HG02943 (cell line): ENCODE results near the gene TRPT1.

Experiments used
- ATAC-seq: cut with Tn5 transposase; IDR thresholded peaks from one replicate; pipeline ENCODE4 v1.9.1; 2021; ENCODE audit warnings: mild to moderate bottlenecking, low read depth, moderate library complexity; ENCODE audit not compliant: unreplicated experiment

TRPT1 gene

GRCh38 chr11:64231546-64231945 lies 5.6 kb upstream of the TRPT1 start:
- ATAC-seq: no peak

- ATAC-seq: no peak
Observed at GRCh38 chr11:64230985-64231365, 5.0 kb upstream of the TRPT1 start.

DNA sequence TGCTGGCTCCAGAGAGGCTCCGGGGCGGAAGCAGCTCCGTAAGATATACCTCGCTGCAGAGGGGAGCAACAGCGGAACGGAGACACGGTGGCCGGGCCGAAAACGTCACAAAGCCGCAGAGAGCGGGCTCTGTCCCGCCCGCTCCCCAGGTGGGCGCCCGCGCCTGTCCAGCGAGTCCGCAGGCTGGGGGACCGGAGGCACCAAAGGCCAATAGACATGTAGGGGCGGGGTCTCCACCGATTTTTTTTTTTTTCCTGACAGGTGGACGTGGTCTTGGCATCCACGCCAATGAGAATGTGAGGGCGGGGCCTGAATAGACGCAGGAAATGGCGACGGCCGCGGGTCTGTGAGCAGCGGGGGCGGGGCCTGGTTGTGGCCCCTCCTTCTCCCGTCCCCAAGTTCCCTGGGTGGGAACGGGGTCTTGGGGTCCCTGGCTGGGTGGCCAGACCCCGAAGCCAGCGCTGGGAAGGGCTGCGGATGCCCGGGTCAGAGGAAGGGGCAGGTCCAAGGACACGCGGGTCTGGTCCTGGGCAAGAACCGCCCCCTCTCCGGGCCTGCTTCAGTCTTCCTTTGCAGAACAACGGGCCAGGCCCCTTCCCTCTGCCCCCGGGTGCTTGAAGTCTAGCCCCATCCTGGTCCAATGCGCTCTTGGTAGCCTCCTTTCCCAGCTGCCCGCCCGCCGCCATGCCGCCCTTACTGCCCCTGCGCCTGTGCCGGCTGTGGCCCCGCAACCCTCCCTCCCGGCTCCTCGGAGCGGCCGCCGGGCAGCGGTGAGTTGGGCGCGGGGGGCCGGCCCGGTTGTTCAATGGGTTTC lies 4.4 kb upstream of the TRPT1 start, which contains the start of gene DNAJC4:
Gene DNAJC4 (plus strand): TSS at position 378 of the 814 bp plus-strand sequence. CDS start 307 bp downstream, at position 685.
- no peak for ATAC-seq

- no peak for ATAC-seq
Observed at GRCh38 chr11:64229744-64230170, 3.8 kb upstream of the TRPT1 start.

GRCh38 chr11:64229090-64229743 lies 3.2 kb upstream of the TRPT1 start:
- no peak for ATAC-seq

- ATAC-seq: no peak
Observed at GRCh38 chr11:64227405-64227956, 1.5 kb upstream of the TRPT1 start.

GRCh38 chr11:64226507-64227051 lies 593 bp upstream of the TRPT1 start:
- no peak for ATAC-seq

- ATAC-seq: no peak
Observed at GRCh38 chr11:64224891-64225607, 937 bp downstream of the TRPT1 start.

GRCh38 chr11:64224151-64224890 lies 1.7 kb downstream of the TRPT1 start:
- ATAC-seq: no peak

GRCh38 chr11:64223001-64223651 lies 2.9 kb downstream of the TRPT1 start:
- no peak for ATAC-seq

DNA sequence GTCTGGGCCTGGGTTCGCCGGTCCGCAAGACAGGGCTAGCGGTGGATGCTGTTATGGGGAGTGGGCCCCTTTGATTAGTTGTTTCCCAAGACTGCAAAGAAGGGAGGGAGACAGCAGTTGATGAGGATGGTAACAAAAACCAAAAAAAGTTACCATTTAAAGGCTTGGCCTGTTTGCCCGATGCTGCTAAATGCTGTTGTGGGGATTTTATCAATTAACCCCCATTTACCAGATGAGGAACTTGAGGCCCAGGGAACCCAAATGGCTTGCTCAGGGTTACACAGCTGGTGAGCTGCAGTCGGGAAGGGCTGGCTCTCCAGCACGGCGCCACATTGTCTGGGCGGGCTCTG lies 3.4 kb downstream of the TRPT1 start:
- ATAC-seq: no peak

DNA sequence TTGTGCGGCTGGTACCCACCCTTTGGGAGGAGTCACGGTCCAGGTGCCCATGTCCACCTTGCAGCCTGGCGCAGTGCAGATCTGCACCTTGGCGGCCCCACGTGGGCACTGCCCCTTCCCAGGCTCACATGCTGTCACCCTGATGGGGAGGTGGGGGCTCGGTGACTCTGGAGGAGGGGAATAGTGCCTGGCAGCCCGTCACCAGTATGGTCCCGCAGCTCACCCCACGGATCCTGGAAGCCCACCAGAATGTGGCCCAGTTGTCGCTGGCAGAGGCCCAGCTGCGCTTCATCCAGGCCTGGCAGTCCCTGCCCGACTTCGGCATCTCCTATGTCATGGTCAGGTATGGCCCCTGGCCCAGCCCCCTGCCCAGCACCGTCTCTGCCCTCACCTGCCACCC lies 5.2 kb downstream of the TRPT1 start:
- no peak for ATAC-seq

- no peak for ATAC-seq
Observed at GRCh38 chr11:64220271-64220670, 5.7 kb downstream of the TRPT1 start.

DNA sequence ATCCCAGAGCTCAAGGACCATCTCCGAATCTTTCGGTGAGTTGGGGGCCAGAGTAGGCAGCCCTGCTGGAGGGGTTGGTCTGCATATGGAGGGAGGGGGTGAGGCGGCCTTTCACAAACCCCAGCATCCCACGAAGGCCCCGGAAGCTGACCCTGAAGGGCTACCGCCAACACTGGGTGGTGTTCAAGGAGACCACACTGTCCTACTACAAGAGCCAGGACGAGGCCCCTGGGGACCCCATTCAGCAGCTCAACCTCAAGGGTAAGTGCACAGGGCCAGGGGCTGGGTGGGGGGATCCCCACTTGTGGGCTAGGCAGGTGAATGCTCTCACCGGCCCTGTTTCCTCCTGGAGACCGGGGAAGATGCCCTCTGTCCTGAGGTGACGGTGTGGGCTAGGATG lies 6.2 kb downstream of the TRPT1 start:
- no peak for ATAC-seq

- ATAC-seq: no peak
Observed at GRCh38 chr11:64219354-64219684, 6.7 kb downstream of the TRPT1 start.

DNA sequence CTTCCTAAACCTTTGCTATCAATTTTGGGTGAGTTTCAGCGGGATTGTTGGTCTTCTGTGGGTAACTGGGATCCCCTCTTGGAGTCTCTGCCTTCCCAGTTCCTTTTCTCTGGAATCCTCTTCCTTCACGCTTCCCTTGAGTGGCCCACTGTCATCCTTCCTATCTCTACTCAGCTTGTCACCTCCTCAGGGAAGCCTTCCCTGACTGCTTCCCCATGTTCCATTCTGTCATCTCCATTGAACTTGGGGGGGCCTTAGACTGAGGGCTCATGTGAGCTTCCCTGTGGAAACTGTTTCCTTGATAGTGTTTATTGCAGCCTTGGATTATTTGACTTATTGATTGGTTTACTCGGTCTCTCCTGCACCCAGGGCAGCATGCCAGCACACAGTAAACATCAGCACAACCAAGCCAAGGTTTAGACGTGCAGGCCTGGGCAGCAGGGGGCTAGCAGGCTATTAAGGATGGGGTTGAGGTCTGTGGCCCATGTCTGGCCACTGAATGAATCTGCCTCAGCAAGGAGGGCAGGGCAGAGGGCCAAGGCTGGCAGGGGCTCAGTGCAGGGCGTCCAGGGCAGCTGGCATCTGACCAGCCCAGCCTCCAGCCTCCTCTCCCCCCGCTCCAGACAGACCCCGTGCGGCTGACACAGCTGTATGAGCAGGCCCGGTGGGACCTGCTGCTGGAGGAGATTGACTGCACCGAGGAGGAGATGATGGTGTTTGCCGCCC lies 7.2 kb downstream of the TRPT1 start:
- ATAC-seq: no peak

- no peak for ATAC-seq
Observed at GRCh38 chr11:64216879-64217278, 9.1 kb downstream of the TRPT1 start.

GRCh38 chr11:64211181-64211872 lies 14.7 kb downstream of the TRPT1 start:
- no peak for ATAC-seq
